GM19328 (cell line): Measurements from ENCODE around the gene TFAP2A.

ENCODE experiments used
- ATAC-seq: cut with Tn5 transposase; IDR thresholded peaks from one replicate; pipeline ENCODE4 v1.9.1; 2021; ENCODE audit warnings: mild to moderate bottlenecking, moderate library complexity; ENCODE audit not compliant: unreplicated experiment

The TFAP2A gene

GRCh38 chr6:10384610-10385523 lies 30.0 kb downstream of the TFAP2A start:
- no peak for ATAC-seq

- no peak for ATAC-seq
Measured at GRCh38 chr6:10384091-10384609, 30.7 kb downstream of the TFAP2A start.

GRCh38 chr6:10383331-10384090 lies 31.4 kb downstream of the TFAP2A start:
- ATAC-seq = no peak

DNA sequence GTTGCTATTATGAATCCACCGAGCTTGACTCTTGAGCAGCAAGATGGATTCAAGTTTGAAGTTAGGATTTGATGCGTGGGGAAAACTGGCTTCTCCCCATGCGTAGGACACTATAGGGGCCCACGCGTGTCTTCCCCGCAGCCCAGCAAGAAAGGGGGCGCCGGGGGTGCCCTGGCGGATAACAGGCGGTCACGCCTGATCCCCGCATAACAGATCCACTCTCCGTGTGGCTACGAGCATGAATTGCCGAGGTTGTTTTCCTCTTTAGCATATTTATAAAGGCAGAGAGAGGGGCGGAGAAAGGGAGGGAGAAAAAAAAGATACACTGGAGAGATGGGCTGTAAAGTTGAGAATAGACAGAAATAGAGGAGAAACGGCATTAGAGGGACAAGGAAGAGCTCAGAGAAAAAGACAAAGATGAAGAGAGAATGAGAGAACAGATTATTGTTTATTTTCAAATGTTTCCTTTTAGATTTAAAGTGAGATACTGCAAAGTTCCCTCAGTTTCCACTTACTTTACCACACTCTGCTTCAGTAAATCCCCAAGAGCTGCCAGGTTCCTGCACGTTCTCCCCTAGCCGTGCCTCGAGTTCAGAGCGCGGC lies 32.0 kb downstream of the TFAP2A start:
- no peak for ATAC-seq

GRCh38 chr6:10382322-10382721 lies 32.6 kb downstream of the TFAP2A start:
- ATAC-seq = no peak

DNA sequence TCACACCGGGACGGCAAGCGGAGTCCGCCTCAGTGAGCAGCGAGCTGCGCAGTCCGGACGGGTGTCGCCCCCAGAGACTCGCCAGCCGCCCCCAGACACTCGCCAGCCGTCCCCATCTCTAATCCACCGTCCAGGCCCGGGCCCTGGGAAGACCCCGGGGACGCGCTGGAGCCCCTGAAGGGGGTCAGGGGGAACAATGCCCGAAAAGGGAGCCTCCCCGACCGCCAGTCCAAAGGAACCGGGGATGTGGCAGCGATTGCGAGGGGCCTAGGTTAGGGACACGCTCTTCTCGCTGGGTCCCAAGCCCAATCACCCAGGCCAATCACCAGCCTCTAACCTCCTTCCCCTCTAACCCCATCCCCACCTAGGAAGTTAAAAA lies 33.1 kb downstream of the TFAP2A start:
- no peak for ATAC-seq

DNA sequence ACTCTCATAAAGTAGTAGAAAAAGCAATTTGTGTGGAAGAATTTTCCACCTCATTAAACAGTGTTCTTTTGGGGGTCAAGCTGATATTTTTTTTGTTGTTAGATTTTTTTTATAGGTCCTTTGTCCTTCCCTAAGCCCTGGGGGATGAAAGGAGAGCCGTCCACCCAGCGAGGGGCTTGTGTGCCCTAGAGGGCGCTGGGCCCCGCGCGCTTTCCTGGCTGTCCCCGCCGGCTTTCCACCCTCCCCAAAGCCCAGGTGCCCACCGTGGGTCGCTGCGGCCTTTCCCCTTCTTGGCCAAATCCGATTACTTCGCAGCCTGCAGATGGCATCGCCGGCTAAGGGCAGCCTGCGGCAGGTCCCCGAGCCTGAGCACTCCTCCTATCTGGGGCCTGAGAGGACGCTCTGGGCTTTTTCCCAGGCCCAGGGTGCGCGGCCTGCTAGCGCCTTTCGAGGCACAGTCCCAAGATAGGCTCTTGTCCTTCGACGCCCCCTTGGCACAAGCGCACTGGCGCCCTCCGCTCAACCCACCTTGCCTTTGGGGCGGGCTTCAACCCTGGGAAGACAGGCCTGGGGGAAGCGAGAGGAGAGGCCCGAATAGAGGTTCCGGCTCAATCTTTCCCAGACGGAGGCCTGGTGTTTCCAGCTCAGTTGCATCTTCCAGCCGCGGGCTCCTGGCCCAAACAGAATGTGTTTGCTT lies 33.6 kb downstream of the TFAP2A start:
- no peak for ATAC-seq

DNA sequence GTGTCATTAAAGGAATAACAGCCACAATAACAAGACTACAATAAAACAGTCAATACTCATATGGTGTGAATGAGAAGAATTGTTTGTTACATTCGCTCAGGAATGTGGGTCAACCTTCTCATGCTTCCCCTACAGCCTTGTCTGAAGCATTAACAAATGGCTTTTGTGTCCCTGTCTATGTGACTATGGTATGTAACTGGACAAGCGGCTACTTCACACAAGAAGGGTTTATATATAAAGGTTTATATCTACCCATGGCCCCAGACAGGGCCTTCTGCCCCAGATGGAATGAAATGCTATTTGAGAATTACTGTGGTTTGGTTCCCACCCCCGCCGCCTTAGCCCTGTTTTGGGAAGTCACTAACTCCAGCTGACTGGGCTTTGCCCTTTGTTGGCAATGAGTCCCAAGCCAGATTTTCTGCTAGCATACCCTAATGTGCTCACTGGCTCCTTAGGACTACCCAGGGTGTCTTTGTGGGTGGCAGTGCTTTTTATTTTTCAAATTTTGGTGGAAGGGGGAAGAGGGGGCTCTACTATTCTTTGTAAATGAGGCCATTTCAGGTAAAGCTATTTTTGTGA lies 39.4 kb downstream of the TFAP2A start:
- ATAC-seq = no peak

- ATAC-seq = no peak
Measured at GRCh38 chr6:10373642-10374359, 41.1 kb downstream of the TFAP2A start.

- ATAC-seq = no peak
Measured at GRCh38 chr6:10369896-10370295, 45.0 kb downstream of the TFAP2A start.

- ATAC-seq = no peak
Measured at GRCh38 chr6:10368861-10369260, 46.0 kb downstream of the TFAP2A start.

DNA sequence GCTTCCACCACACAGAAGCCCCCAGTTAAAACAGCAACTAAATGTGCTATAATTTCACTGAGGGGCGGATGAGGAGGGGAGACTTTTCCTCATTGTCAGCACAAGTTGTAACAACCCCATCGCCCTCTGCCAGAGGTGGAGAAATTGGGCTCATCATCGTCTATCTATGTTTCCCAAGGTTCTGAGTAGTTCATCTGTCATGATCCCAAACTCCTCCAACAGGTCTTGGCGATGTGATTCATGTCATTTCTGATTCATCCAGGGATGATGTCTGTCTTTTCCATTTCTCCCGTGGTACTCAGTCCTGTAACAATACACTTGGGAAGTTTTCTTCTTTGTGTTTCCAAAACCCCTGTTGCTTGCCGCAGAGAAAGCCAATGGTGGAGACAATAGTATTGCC lies 51.0 kb downstream of the TFAP2A start:
- no peak for ATAC-seq

DNA sequence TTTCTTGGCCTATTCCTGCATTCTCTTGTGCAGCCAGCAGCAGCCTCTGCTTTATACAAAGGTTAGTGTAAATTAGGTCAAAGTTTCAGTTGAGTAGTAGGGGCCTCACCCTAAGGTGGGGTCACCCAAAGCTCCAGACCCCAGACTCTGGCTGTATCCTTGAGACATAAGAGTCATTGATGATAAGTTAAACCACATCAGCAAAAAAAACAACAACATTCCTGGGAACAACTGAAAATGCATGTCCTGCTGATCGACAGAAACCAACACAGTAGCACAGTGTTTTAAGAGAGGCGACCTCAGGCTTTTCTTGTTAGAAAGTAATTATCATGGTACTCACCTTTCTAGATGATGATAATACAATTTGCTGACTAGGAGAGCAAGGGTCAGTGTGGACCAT lies 52.6 kb downstream of the TFAP2A start:
- no peak for ATAC-seq

DNA sequence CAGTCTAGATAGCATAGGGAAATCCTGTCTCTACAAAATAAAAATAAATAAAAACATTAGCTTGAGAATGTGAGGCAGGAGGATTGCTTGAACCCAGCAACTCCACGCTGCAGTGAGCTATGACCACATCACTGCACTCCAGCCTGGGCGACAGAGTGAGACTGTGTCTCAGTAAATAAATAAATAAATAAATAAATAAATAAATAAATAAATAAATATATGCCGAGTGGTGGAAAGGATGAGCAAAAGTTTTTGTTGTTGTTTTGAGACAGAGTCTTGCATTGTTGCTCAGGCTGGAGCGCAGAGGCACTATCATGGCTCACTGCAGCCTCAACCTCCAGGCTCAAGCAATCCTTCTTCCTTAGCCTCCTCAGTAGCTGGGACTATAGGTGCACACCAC lies 53.4 kb downstream of the TFAP2A start:
- ATAC-seq = no peak

DNA sequence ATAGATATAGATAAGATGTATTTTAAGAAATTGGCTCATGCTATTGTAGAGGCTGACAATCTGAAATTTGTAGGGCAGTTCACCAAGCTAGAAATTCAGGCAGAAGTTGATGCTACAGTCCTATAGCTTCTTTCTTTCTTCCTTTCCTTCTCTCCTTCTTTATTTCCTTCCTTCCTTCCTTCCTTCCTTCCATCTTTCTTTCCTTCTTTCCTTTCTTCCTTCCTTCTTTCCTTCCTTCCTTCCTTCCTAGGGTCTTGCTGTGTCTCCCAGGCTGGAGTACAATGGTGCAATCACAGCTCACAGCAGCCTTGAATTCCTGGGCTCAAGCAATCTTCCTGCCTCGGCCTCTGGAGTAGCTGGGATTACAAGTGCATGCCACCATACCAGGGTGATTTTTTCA lies 55.3 kb downstream of the TFAP2A start:
- ATAC-seq = no peak

DNA sequence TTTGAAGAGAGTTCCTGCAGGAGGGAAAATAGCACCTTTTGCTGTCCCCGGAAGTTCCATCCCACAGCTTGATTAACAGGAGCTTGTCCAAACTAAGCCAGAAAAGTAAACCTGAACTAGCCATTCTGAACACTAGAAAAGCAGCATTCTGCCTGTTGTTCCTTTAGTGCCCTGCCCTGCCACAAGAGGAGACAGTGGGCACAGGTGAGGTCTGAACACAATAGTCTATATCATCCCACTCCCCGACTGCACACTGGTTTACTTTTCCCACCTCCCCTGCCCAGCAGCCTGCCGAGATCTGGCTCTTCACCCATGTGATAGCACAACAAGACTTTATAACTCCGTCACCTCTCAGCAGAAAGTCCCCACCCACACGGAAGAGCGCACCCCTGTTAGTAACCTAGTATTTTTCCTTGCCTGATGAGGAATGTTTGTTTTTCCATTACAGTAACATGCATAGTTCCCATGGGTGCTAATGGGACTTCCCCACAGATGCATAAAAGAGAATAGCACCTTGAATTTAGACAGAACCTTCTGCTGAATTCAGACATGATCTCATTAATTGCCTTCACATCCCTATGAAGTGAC lies 59.7 kb downstream of the TFAP2A start:
- ATAC-seq = peak; percentile 73

GRCh38 chr6:10351791-10352190 lies 63.1 kb downstream of the TFAP2A start:
- no peak for ATAC-seq

- no peak for ATAC-seq
Measured at GRCh38 chr6:10350720-10351119, 64.2 kb downstream of the TFAP2A start.

DNA sequence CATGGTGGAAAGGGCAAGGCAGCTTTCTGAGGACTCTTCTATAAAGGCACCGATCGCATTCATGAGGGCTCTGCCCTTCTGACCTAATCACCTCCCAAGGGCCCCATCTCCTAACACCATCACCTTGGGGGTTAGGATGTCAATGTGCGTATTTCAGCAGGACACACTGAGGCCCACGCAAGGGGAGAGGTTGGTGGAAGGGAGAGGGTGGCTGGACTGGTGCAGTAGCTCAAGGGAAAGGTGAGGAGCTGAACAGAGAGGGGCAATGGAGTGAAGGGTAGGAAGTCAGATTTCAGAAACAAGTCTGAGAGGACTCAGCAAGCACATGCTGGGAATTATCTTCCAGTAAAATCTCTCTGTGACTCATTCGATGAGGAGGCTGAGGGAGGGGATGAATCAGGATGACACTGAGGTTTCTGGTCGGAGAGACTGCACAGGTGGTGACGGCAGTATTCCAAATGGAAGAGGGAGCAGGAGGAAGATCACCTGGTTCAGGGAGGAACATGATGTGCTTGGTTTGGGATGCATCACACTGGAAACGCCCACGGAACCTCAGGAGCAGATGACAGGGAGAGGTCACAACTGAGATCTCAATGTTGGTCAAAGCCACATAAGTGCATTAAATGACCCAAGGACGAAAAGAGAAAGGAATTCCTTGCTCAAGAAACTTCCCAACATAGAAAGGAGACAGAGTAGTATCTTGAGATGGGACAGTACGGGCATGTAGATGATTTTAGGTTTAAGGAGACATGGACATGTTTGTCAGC lies 67.1 kb downstream of the TFAP2A start:
- no peak for ATAC-seq
